OCI-LY3 (cell line): Measurements from ENCODE around the gene MTMR1.

Experiments
- EZH2phosphoT487 ChIP-seq: fragments of 200-600 bp; shearing (Covaris generic); IDR thresholded peaks from 2 replicates; pipeline ENCODE4 v1.6.1; 2018; ENCODE audit warnings: antibody characterized with exemption, mixed run types, low read depth
- TF ChIP-seq, protein P1 (sequence below): fragments of 200-600, 300-600 bp; sonication (generic); IDR thresholded peaks from 2 replicates; pipeline ENCODE4 v1.5.1; 2014; ENCODE audit warnings: antibody characterized with exemption, low read length, low read depth

DNA sequence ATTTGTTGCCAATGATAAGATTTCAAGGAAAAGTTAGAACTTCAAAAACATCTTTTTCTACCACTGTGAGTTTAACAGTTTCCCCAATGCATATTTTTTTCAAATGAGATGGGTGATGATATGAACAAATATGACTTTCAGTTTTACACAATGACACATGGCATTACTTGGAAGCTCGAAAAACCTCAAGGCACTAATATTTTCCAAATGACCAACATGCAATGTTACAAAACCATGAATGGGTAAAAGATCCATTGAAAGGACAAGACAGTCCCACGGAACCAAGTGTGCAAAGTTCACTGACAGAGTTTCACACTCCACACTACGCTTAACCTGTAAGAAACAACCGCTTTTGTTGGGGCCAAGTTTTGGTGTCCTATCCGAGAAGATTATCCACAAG is 120.7 kb downstream of the MTMR1 start:
- TF ChIP-seq EZH2phosphoT487 = no peak
- TF ChIP-seq, protein P1, sequence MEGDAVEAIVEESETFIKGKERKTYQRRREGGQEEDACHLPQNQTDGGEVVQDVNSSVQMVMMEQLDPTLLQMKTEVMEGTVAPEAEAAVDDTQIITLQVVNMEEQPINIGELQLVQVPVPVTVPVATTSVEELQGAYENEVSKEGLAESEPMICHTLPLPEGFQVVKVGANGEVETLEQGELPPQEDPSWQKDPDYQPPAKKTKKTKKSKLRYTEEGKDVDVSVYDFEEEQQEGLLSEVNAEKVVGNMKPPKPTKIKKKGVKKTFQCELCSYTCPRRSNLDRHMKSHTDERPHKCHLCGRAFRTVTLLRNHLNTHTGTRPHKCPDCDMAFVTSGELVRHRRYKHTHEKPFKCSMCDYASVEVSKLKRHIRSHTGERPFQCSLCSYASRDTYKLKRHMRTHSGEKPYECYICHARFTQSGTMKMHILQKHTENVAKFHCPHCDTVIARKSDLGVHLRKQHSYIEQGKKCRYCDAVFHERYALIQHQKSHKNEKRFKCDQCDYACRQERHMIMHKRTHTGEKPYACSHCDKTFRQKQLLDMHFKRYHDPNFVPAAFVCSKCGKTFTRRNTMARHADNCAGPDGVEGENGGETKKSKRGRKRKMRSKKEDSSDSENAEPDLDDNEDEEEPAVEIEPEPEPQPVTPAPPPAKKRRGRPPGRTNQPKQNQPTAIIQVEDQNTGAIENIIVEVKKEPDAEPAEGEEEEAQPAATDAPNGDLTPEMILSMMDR = no peak
